Ishikawa (cell line): ENCODE measurements around the gene HS6ST1.

ENCODE experiments used
- CEBPB ChIP-seq: IDR thresholded peaks from 2 replicates; pipeline ENCODE4 v1.6.1; 2012
- CREB1 ChIP-seq: IDR thresholded peaks from 2 replicates; pipeline ENCODE4 v1.6.1; 2012; ENCODE audit warnings: low read depth
- EGR1 ChIP-seq: IDR thresholded peaks from 2 replicates; pipeline ENCODE4 v1.6.1; 2012
- EP300 ChIP-seq: IDR thresholded peaks from 2 replicates; pipeline ENCODE4 v1.6.1; 2012; ENCODE audit warnings: borderline replicate concordance
- FOXM1 ChIP-seq: IDR thresholded peaks from 2 replicates; pipeline ENCODE4 v1.6.1; 2012; ENCODE audit warnings: low read depth, borderline replicate concordance
- MAX ChIP-seq: IDR thresholded peaks from 2 replicates; pipeline ENCODE4 v1.6.1; 2012
- NFIC ChIP-seq: IDR thresholded peaks from 2 replicates; pipeline ENCODE4 v1.6.1; 2012
- RAD21 ChIP-seq: IDR thresholded peaks from 2 replicates; pipeline ENCODE4 v1.6.1; 2012; ENCODE audit warnings: low read depth
- REST ChIP-seq: IDR thresholded peaks from 2 replicates; pipeline ENCODE4 v1.6.1; 2012; ENCODE audit warnings: low read depth, mild to moderate bottlenecking
- TAF1 ChIP-seq: IDR thresholded peaks from 2 replicates; pipeline ENCODE4 v1.6.1; 2012; ENCODE audit warnings: low read depth, mild to moderate bottlenecking
- TCF12 ChIP-seq: IDR thresholded peaks from 2 replicates; pipeline ENCODE4 v1.6.1; 2012; ENCODE audit warnings: low read depth
- TEAD4 ChIP-seq: IDR thresholded peaks from 2 replicates; pipeline ENCODE4 v1.6.1; 2012
- USF1 ChIP-seq: IDR thresholded peaks from 2 replicates; pipeline ENCODE4 v1.6.1; 2012
- YY1 ChIP-seq: IDR thresholded peaks from 2 replicates; pipeline ENCODE4 v1.6.1; 2012; ENCODE audit warnings: low read depth
- ZBTB7A ChIP-seq: IDR thresholded peaks from 2 replicates; pipeline ENCODE4 v1.6.1; 2012; ENCODE audit warnings: low read depth

HS6ST1 gene

GRCh38 chr2:128274218-128274617, 44.5 kb downstream of the HS6ST1 start:
- TF ChIP-seq TCF12 = no peak
- TF ChIP-seq TEAD4 = no peak
- no peak for TF ChIP-seq NFIC
- TF ChIP-seq ZBTB7A = no peak
- no peak for TF ChIP-seq MAX
- no peak for TF ChIP-seq FOXM1
- no peak for TF ChIP-seq RAD21
- no peak for TF ChIP-seq TAF1
- TF ChIP-seq CREB1 = no peak
- no peak for TF ChIP-seq YY1
- TF ChIP-seq CEBPB = no peak

GRCh38 chr2:128273469-128274081, 45.1 kb downstream of the HS6ST1 start:
- 0 out of 2 replicates have a peak, but pooled peaks have one; percentile 32 for TF ChIP-seq TCF12
- no peak for TF ChIP-seq CEBPB
- 0 out of 2 replicates have a peak, but pooled peaks have one; percentile 35 for TF ChIP-seq MAX

GRCh38 chr2:128272601-128273468, 45.8 kb downstream of the HS6ST1 start:
- no peak for TF ChIP-seq TEAD4
- peak; percentile 78 for TF ChIP-seq NFIC
- TF ChIP-seq FOXM1 = no peak
- TF ChIP-seq YY1 = no peak

- TF ChIP-seq TAF1 = no peak
- TF ChIP-seq USF1 = no peak
- TF ChIP-seq TEAD4 = no peak
- no peak for TF ChIP-seq NFIC
- TF ChIP-seq TCF12 = no peak
- no peak for TF ChIP-seq EGR1
- no peak for TF ChIP-seq REST
- no peak for TF ChIP-seq CREB1
- no peak for TF ChIP-seq YY1
- TF ChIP-seq EP300 = no peak
Measured at GRCh38 chr2:128271911-128272600, 46.6 kb downstream of the HS6ST1 start.

- TF ChIP-seq REST (no peak), MAX (no peak), CREB1 (no peak), EGR1 (no peak)
Measured at GRCh38 chr2:128271597-128271910, 47.1 kb downstream of the HS6ST1 start.

GRCh38 chr2:128270672-128271596, 47.7 kb downstream of the HS6ST1 start:
- TF ChIP-seq MAX = no peak
- TF ChIP-seq FOXM1 = no peak
- no peak for TF ChIP-seq NFIC
- no peak for TF ChIP-seq TCF12
- TF ChIP-seq REST = no peak
- no peak for TF ChIP-seq CREB1
- TF ChIP-seq TEAD4 = no peak
- TF ChIP-seq USF1 = no peak
- no peak for TF ChIP-seq ZBTB7A
- TF ChIP-seq CEBPB = no peak
- no peak for TF ChIP-seq EP300
- no peak for TF ChIP-seq RAD21
- TF ChIP-seq TAF1 = no peak
- no peak for TF ChIP-seq YY1
- TF ChIP-seq EGR1 = no peak
